Activated T-helper 17 cell treated with anti-CD3 and anti-CD28 coated beads, Interleukin-2, amount 50 U/mL, for 72 hours (primary cell): ENCODE measurements around the gene ZNG1F. TPM values are rescaled to one million over a fixed set of nuclear protein-coding genes. Genes with fewer than 3 reads are reported as not detected.
"Not testable (repeated sequence)": the region's sequence is repeated elsewhere in the genome, so short reads cannot be mapped to it uniquely, and the experiment has no call there.

ENCODE experiments used
- ATAC-seq: fragments of 150-1000 bp; cut with Tn5 transposase; replicated peaks from 2 replicates; pipeline ENCODE4 v1.10.0; 2021; ENCODE audit warnings: mild to moderate bottlenecking, moderate library complexity
- H3K27ac Mint-ChIP-seq: one replicate; pipeline ENCODE4 v1.8.0; 2022; ENCODE audit warnings: mixed read lengths
- H3K27me3 Mint-ChIP-seq: one replicate; pipeline ENCODE4 v1.8.0; 2022; ENCODE audit warnings: mixed read lengths
- H3K36me3 Mint-ChIP-seq: one replicate; pipeline ENCODE4 v1.8.0; 2022; ENCODE audit warnings: low read depth, mild to moderate bottlenecking, mixed read lengths
- H3K4me1 Mint-ChIP-seq: one replicate; pipeline ENCODE4 v1.8.0; 2022; ENCODE audit warnings: mixed read lengths
- H3K4me3 Mint-ChIP-seq: one replicate; pipeline ENCODE4 v1.8.0; 2022; ENCODE audit warnings: mild to moderate bottlenecking, mixed read lengths
- H3K9me3 Mint-ChIP-seq: one replicate; pipeline ENCODE4 v1.8.0; 2022; ENCODE audit warnings: mixed read lengths
- total RNA-seq, 2 donors: library from RNA; stranded (reverse); gene quantifications; one replicate each; pipeline ENCODE4 v1.2.3, GENCODE V29; 2022

ZNG1F gene
- total RNA-seq: 10 to 100 TPM; 12.2 to 13.0 TPM

DNA sequence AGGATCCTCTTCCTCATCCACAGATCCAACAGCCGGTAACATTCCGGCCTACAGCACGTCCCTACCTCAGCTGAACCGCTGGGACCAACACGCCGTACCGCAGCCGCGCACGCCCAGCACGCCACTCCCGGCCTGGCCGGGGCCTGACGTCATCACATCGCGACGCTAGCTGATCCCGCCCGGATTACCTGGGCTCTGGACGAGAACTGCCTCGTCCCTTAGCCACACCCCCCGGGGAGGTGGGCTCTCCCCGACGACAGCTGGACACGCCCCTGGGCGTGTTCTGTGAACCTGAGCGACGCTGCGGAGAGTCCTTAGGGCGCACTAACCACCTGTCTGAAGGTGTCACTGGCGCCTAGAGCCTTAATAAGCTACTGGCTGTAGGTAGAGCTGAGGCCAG, at the start of gene ZNG1F:
Gene ZNG1F, minus strand, starts transcription at position 101 of the 400 bp plus-strand sequence. Its CDS starts 59 bp downstream, at position 42.
- H3K36me3 Mint-ChIP-seq, H3K27ac Mint-ChIP-seq, H3K4me1 Mint-ChIP-seq, H3K27me3 Mint-ChIP-seq, H3K9me3 Mint-ChIP-seq, H3K4me3 Mint-ChIP-seq, ATAC-seq: not testable (repeated sequence)

DNA sequence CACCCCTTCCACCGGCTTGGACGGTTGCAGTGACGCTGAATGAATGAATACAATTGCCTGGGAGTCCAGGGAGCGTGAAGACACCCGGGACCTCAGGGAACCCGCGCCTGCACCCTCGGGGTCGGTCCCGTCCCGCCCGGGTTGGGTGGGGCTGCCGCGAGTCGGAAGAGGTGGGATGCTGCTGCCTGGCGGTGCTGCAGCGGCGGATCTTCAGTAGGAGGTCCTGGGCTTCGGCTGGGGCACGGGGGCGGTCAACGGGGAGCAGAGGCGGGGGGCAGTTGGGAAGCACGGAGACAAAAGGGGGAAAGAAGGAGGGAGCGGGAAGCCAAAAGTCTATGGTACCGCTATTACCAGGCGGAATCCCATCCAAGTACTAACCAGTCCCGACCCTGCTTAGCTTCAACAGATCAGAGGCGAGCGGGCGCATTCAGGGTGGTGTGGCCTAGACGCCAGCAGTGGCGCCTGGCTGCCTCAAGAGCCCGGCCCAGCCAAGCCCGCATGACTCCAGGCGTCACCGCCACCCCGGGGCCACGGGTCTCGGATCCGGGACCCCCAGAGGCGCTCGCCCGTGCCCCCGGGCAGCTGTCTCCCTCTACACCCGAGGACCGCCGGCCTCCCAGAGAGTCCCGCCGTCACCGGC, 48.1 kb upstream of the ZNG1F start:
- not testable (repeated sequence) for ATAC-seq, H3K4me3 Mint-ChIP-seq

DNA sequence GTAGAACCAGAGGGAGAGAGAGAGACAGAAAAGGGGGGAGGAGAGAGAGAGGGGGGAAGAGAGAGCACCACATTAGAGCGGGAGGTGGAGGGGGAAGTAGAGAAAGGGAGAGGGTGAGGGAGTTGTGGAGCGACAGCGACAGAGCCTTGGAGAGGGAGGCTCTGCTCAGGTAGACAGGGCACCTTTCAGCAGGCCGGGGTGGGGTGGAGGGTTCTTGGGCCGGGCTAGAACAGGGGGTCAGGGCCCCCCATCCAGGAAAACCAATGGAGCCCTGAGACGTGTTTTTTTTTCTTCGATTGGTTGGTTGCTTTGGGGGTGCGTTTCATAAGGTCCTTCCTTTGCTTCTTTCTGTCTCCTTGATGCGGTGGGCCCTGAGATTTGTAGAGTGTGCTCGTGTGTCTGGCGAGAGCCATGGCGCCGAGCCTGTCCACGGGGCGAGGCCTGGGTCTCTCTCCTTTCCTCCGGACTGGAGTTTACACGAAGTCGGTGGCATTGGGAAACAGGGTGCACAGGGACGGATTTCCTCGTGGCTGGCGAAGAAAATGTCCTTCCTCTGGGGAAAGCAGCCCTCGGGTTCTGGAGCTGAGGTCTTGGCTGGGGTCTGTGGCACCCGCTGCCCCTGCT, 47.5 kb upstream of the ZNG1F start:
- H3K27ac Mint-ChIP-seq, ATAC-seq, H3K4me3 Mint-ChIP-seq, H3K4me1 Mint-ChIP-seq, H3K36me3 Mint-ChIP-seq, H3K27me3 Mint-ChIP-seq: not testable (repeated sequence)
- H3K9me3 Mint-ChIP-seq: peaks cover 16% of the 10 kb centered on the region

More for the DNA sequence above, 48.1 kb upstream of the ZNG1F start:
- H3K4me1 Mint-ChIP-seq, H3K36me3 Mint-ChIP-seq, H3K27ac Mint-ChIP-seq, H3K27me3 Mint-ChIP-seq: not testable (repeated sequence)
- peaks cover 16% of the 10 kb centered on the region for H3K9me3 Mint-ChIP-seq

DNA sequence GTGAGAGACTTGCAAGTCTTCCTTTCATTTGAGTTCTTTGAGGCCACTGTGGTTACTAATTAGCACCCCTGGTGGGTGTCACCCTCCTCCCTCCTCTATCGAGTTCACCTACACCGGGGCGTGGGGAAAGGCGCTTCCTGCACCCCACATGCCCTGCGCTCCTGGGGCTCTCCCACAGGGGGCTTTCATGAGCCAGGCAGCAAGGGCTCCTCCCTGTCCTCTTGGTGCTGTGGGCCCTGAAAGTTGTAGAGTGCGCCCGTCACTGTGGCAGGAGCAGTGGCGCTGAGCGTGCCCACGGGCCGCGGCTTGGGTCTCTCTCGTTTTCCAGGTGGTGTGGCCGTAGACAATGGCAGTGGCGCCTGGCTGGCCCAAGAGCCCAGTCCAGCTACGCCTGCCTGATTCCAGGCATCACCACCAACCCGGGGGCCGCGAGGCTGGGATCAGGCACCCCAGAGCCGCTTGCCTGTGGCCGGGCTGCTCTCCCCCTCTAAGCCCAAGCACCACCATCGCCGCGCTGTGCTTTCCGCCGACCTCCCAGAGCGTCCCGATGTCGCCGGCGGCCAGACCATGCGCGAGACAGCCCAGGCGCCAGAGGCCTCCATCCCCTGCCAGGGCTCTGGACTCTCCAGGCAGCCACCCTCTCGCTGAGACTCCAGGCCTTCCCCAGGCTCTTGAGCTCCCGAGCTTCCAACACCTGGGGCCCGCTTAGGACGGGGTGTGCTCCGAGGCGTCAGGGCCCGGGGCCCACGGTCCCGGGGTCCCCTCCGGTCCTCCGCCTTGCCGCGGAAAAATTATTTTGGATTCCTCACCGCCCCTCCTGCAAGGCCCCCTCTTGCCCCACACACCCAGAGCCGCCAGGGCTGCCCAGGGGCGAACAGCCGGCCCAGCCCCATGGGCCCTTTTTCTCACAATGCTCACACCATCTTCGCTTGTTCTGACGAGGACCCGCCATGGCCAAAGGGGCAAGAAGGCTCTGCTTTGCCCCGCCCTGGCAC, 46.0 kb upstream of the ZNG1F start:
- H3K27me3 Mint-ChIP-seq, H3K4me3 Mint-ChIP-seq, H3K4me1 Mint-ChIP-seq, H3K36me3 Mint-ChIP-seq, H3K27ac Mint-ChIP-seq: not testable (repeated sequence)
- ATAC-seq: peak; percentile 84
- H3K9me3 Mint-ChIP-seq: peaks cover 12% of the 10 kb centered on the region

DNA sequence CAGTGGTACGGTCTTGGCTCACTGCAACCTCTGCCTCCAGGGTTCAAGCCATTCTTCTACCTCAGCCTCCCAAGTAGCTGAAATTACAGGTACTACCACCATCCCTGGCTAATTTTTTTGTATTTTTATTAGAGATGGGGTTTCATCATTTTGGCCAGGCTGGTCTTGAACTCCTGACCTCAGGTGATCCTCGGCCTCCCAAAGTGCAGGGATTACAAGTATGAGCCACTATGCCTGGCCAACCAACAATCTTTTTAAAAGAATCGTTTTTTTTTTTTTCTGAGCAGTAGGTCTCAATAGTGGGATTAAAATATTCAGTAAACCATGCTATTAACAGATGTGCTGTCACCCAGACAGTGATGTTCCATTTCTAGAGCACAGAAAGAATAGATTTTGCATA, 45.1 kb upstream of the ZNG1F start:
- not testable (repeated sequence) for H3K4me3 Mint-ChIP-seq, H3K4me1 Mint-ChIP-seq, H3K36me3 Mint-ChIP-seq, ATAC-seq, H3K27ac Mint-ChIP-seq, H3K27me3 Mint-ChIP-seq
- peaks cover 11% of the 10 kb centered on the region for H3K9me3 Mint-ChIP-seq

DNA sequence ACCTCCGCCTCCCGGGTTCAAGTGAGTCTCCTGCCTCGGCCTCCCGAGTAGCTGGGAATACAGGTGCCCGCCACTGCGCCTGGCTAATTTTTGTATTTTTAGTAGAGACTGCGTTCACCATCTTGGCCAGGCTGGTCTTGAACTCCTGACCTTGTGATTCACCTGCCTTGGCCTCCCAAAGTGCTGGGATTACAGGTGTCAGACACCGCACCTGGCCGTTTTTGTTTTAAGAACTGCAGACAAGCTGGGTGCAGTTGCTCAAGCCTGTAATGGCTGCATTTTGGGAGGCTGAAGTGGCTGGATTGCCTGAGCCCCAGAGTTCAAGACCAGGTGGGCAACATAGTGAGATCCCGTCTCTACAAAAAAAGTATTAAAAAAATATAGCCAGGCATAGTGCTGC, 43.2 kb upstream of the ZNG1F start:
- not testable (repeated sequence) for H3K4me3 Mint-ChIP-seq, H3K36me3 Mint-ChIP-seq, H3K27me3 Mint-ChIP-seq, H3K4me1 Mint-ChIP-seq, H3K27ac Mint-ChIP-seq, H3K9me3 Mint-ChIP-seq
- peak; percentile 12 for ATAC-seq

DNA sequence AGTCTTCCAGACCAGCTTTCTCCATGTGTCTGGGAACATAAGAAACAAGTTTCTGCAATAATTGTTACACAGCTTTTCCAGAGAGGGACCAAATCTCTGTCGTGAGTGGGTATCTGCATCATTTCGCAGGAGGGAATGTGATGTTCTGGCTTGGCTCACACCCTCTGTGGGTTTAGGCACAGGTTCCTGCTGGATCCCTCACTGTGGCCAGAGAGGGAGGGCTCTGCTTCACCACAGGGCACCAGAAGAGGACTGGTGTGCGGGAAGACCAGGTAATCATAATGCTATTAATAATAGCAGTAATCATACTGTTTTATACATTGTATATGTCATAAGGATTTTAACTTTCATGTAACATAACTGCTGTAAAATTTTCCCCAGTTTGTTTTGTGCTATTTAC, 41.3 kb upstream of the ZNG1F start:
- H3K9me3 Mint-ChIP-seq, H3K27ac Mint-ChIP-seq, H3K36me3 Mint-ChIP-seq, H3K4me1 Mint-ChIP-seq, H3K4me3 Mint-ChIP-seq, H3K27me3 Mint-ChIP-seq: not testable (repeated sequence)
- peak; percentile 3 for ATAC-seq

DNA sequence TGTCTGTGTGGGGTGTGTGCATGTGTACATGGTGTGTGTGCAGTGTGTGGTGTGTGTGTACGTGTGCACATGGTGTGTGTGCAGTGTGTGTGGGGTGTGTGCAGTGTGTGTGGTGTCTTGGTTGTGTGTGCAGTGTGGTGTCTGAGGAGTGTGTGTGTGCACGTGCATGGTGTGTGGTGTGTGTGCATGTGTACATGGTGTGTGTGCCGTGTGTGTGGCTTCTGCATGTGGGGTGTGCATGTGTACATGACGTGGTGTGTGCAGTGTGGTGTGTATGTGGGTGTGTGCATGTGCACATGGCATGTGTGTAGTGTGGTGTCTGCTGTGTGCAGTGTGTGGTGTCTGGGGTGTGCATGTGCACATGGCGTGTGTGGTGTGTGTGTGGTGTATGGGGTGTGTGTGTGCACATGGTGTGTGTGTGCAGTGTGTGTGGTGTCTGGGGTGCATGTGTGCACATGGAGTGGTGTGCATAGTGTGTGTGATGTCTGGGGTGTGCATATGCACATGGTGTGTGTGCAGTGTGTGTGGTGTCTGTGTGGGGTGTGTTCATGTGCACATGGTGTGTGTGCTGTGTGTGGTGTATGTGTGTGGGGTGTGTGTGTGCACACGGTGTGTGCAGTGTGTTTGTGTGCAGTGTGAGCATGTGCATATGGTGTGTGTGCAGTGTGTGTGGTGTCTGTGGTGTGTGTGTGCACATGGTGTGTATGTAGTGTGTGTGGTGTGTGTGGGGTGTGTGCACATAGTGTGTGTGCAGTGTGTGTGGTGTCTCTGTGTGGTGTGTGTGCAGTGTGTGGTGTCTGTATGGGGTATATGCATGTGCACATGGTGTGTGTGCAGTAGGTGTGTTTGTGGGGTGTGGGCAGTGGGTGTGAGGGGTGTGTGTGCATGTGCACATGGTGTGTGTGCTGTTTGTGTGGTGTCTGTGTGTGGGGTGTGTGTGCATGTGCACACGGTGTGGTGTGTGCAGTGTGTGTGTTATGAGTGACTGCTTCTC, 40.6 kb upstream of the ZNG1F start:
- Mint-ChIP-seq H3K4me1 (no peaks in the 10 kb centered on the region), H3K36me3 (no peaks in the 10 kb centered on the region), H3K27ac (no peak overlapping the region), H3K4me3 (no peak overlapping the region), H3K9me3 (no peaks in the 10 kb centered on the region), H3K27me3 (no peaks in the 10 kb centered on the region)
- ATAC-seq: peak; percentile 59

DNA sequence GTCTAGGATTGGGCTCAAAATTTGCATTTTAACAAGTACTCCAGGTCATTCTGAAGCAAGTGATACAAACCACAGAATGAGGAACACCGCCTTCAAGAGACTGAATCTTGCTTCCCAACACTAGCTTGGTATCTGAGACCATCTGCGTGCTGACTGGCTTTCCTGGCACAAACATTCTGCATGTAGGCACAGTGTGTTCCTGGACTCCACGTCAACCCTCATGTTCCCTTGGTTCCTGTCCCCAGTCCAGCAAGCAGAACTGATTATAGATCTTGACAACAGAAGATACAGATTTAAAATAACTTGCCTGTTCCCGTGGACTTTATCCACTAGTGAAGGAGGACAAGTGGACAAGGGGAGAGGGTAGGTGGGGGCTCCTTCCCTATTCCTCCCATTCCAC, 30.7 kb upstream of the ZNG1F start:
- not testable (repeated sequence) for H3K4me3 Mint-ChIP-seq, H3K36me3 Mint-ChIP-seq, H3K27me3 Mint-ChIP-seq, ATAC-seq, H3K9me3 Mint-ChIP-seq, H3K27ac Mint-ChIP-seq, H3K4me1 Mint-ChIP-seq

DNA sequence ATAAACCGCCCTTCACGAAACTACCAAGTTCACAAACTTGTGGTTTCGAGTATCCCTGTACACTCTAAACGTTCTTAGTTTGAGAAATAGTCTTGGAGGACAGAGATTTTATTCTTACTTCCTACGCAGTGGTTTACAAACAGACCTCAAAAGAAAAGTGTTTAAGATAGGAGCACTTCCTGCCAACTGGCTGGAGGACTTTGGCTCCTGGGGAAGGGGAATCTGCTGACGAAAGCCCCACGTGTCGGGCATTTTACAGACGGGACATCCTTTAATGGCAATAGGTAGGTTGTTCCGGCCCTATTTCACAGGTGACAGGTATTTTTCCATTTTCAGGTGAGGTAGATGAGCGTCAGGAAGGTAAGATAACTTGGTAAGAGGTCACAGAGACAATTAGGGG, 678 bp downstream of the ZNG1F start:
- not testable (repeated sequence) for H3K36me3 Mint-ChIP-seq, ATAC-seq, H3K27ac Mint-ChIP-seq, H3K27me3 Mint-ChIP-seq, H3K9me3 Mint-ChIP-seq, H3K4me3 Mint-ChIP-seq, H3K4me1 Mint-ChIP-seq

DNA sequence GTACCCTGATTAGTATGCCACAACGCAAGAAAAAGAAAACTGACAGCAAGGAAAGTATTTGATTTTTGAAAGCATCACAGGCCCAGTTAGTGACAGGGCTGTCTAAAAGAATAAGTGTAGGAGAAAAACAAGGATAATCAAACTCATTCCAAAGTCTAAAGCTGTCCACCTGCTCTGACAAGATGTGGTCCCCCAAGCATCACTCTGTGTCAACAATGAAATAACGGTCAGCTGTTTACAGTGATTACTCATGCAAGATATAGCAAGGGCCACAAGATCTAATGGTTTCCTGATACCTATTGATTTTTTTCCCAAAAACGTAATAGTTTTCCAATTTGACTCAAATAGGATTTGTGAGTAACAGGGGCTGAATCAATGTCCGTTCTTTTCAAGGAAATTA, 14.1 kb downstream of the ZNG1F start:
- not testable (repeated sequence) for H3K36me3 Mint-ChIP-seq, H3K27ac Mint-ChIP-seq, H3K27me3 Mint-ChIP-seq, H3K9me3 Mint-ChIP-seq, ATAC-seq, H3K4me1 Mint-ChIP-seq, H3K4me3 Mint-ChIP-seq

DNA sequence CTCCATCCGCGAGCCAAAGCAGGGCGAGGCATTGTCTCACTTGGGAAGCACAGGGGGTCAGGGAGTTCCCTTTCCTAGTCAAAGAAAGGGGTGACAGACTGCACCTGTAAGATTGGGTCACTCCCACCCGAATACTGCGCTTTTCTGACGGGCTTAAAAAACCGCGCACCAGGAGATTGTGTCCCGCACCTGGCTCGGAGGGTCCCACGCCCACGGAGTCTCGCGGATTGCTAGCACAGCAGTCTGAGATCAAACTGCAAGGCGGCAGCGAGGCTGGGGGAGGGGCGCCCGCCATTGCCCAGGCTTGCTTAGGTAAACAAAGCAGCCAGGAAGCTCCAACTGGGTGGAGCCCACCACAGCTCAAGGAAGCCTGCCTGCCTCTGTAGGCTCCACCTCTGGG, 39.0 kb downstream of the ZNG1F start:
- H3K27ac Mint-ChIP-seq, H3K4me3 Mint-ChIP-seq, ATAC-seq, H3K27me3 Mint-ChIP-seq, H3K9me3 Mint-ChIP-seq, H3K4me1 Mint-ChIP-seq, H3K36me3 Mint-ChIP-seq: not testable (repeated sequence)

DNA sequence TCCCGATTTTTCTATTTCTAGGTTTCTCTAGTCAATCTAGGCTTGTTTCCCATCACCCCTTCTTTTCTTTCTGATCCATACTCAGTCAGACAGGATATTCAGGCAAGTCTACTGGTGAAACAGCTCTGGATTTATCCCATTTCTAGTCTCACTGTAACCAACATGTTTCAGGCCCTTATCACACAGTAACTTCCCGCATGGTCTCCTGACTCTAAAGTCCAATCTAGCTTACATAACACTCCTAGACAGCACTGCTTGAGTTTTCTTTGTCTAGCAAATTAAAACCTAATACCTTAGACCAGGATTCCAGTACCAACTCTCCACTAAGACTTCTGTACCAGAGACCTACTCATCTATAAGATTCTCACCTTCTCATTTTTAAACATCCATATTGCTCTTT, 47.2 kb downstream of the ZNG1F start:
- H3K36me3 Mint-ChIP-seq, H3K4me1 Mint-ChIP-seq, ATAC-seq, H3K9me3 Mint-ChIP-seq, H3K27ac Mint-ChIP-seq, H3K27me3 Mint-ChIP-seq, H3K4me3 Mint-ChIP-seq: not testable (repeated sequence)

DNA sequence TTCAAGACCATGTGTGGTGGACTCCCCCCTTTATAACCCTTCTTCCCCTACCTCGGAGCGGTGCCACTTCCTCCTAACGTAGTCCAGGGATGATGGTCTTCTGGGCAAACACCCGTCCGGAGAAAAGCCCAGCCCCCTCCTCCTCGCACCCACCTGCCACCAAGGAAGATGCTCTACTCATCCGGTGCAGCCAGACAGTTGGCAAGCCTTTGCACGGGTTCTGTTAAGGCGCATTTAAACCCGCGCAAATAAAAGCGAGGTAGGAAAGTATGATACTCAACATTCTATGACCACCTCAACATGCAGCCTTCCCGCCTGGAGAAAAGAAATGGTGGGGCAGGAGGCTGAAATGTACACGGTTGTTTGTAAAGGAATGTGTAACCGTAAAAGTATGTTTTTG, 60.5 kb downstream of the ZNG1F start, which contains the start of gene FOXD4L6:
Gene FOXD4L6, minus strand, starts transcription at position 101 of the 400 bp plus-strand sequence. CDS start 298 bp downstream, outside the sequence.
- not testable (repeated sequence) for H3K27me3 Mint-ChIP-seq, H3K36me3 Mint-ChIP-seq, H3K4me1 Mint-ChIP-seq

More for the DNA sequence above, 60.5 kb downstream of the ZNG1F start, which contains the start of gene FOXD4L6:
- H3K4me3 Mint-ChIP-seq, H3K9me3 Mint-ChIP-seq, ATAC-seq, H3K27ac Mint-ChIP-seq: not testable (repeated sequence)
